HCT116 (cell line): ENCODE results near the gene ZNF536. TPM values are rescaled to one million over a fixed set of nuclear protein-coding genes. Genes with fewer than 3 reads are reported as not detected.

ENCODE experiments used
- ATAC-seq: fragments of 200-7000 bp; cut with Tn5 transposase; 2 replicates; pipeline ENCODE4 v1.9.1; 2020; ENCODE audit warnings: mild to moderate bottlenecking, moderate library complexity
- BruUV-seq: library from RNA; stranded (reverse); fragments of 400-500 nt; replicated peaks from 2 replicates; lab custom pipeline; 2021; lab: Mats Ljungman, UMichigan
- CTCF ChIA-PET: fragments of 300-600 bp; sonication (Branson Sonifier 250); formaldehyde crosslinking; loops from one replicate; lab custom pipeline; 2021; ENCODE audit warnings: antibody characterized with exemption; lab: Charles Lee
- POLR2A ChIA-PET: fragments of 300-600, 350-600 bp; sonication (Branson Sonifier 250); formaldehyde crosslinking; loops from one replicate; lab custom pipeline; 2021; ENCODE audit warnings: antibody characterized with exemption; lab: Charles Lee
- RAD21 ChIA-PET, 2 experiments: fragments of 300-600 bp; sonication (Branson Sonifier 250); formaldehyde crosslinking; loops; one replicate each; lab custom pipeline; 2023; ENCODE audit warnings: low total read pairs in 2 of 2; ENCODE audit not compliant: uncharacterized antibody in 2 of 2, unreplicated experiment in 2 of 2, low non-redundant PET in 1 of 2; lab: Charles Lee
- DNase-seq: peaks from one replicate; pipeline ENCODE4 v3.0.0-alpha.2; 2010; ENCODE audit warnings: low read depth, low spot score
- H2AFZ ChIP-seq: fragments of 200-600 bp; shearing (Covaris generic), sonication (generic); 2 replicates; pipeline ENCODE4 v1.6.1; 2017; ENCODE audit warnings: low read depth, mixed run types, mixed read lengths, antibody characterized with exemption, low read length; ENCODE audit not compliant: poor library complexity, severe bottlenecking
- H3K27ac ChIP-seq: 2 replicates; pipeline ENCODE4 v1.5.1; 2012; ENCODE audit warnings: low read depth, low read length
- H3K27me3 ChIP-seq: fragments of 200-600 bp; sonication (generic); 2 replicates; pipeline ENCODE4 v1.6.1; 2016; ENCODE audit warnings: mixed run types, low read length, mixed read lengths; ENCODE audit not compliant: insufficient read depth
- H3K36me3 ChIP-seq, 2 experiments: fragments of 200-500 bp in 1 of 2; fragments of 200-600 bp in 1 of 2; sonication (Bioruptor generic) in 1 of 2; sonication (generic) in 1 of 2; 2 replicates each; pipeline versions ENCODE4 v1.5.1 to v1.6.1; 2014 to 2016; ENCODE audit warnings: low read length in 2 of 2, inconsistent platforms in 1 of 2, mixed read lengths in 1 of 2, mixed run types in 1 of 2; ENCODE audit not compliant: insufficient read depth in 2 of 2, control insufficient read depth in 1 of 2
- H3K4me1 ChIP-seq, 2 experiments: fragments of 200-600 bp in 1 of 2; sonication (generic) in 1 of 2; 2 replicates each; pipeline versions ENCODE4 v1.5.1 to v1.6.1; 2012 to 2017; ENCODE audit warnings: low read length in 2 of 2, inconsistent platforms in 1 of 2, mild to moderate bottlenecking in 1 of 2, mixed read lengths in 1 of 2, mixed run types in 1 of 2, moderate library complexity in 1 of 2; ENCODE audit not compliant: insufficient read depth in 2 of 2, control insufficient read depth in 1 of 2
- H3K4me2 ChIP-seq: fragments of 200-600 bp; sonication (generic); 2 replicates; pipeline ENCODE4 v1.6.1; 2017; ENCODE audit warnings: mixed run types, low read length, mixed read lengths
- H3K4me3 ChIP-seq, 2 experiments: fragments of 200-600 bp in 1 of 2; sonication (generic) in 1 of 2; replicated peaks in 1 of 2; 2 replicates each; pipeline ENCODE4 v1.5.1; 2011 to 2016; ENCODE audit warnings: low read length in 2 of 2, control low read depth in 1 of 2, low read depth in 1 of 2, mild to moderate bottlenecking in 1 of 2, mixed read lengths in 1 of 2, mixed run types in 1 of 2
- H3K79me2 ChIP-seq: fragments of 200-600 bp; sonication (generic); 2 replicates; pipeline ENCODE4 v1.6.1; 2017; ENCODE audit warnings: mild to moderate bottlenecking, mixed run types, low read length, moderate library complexity, mixed read lengths; ENCODE audit not compliant: insufficient read depth
- H3K9ac ChIP-seq: fragments of 200-600 bp; sonication (generic); 2 replicates; pipeline ENCODE4 v1.6.1; 2016; ENCODE audit warnings: low read length, mixed read lengths
- H3K9me2 ChIP-seq: fragments of 200-600 bp; sonication (generic), shearing (Covaris generic); 2 replicates; pipeline ENCODE4 v1.6.1; 2017; ENCODE audit warnings: mixed run types, mild to moderate bottlenecking, moderate library complexity; ENCODE audit not compliant: insufficient read depth
- H3K9me3 ChIP-seq, 2 experiments: fragments of 200-500 bp in 1 of 2; fragments of 200-600 bp in 1 of 2; sonication (Bioruptor generic) in 1 of 2; sonication (generic) in 1 of 2; 2 replicates each; pipeline ENCODE4 v1.6.1; 2014 to 2017; ENCODE audit warnings: low read length in 2 of 2, mixed read lengths in 2 of 2, inconsistent platforms in 1 of 2, low read depth in 1 of 2, mild to moderate bottlenecking in 1 of 2, mixed run types in 1 of 2, moderate library complexity in 1 of 2; ENCODE audit not compliant: control insufficient read depth in 1 of 2, insufficient read depth in 1 of 2
- H4K20me1 ChIP-seq: fragments of 200-600 bp; sonication (generic), shearing (Covaris generic); 2 replicates; pipeline ENCODE4 v1.6.1; 2017; ENCODE audit warnings: mixed run types, mild to moderate bottlenecking, moderate library complexity; ENCODE audit not compliant: insufficient read depth
- CBX3 ChIP-seq: IDR thresholded peaks from 2 replicates; pipeline ENCODE4 v1.6.1; 2012; ENCODE audit warnings: low read depth
- EZH2 ChIP-seq: fragments of 200-600 bp; sonication (generic); IDR thresholded peaks from 2 replicates; pipeline ENCODE4 v1.6.1; 2017; ENCODE audit warnings: antibody characterized with exemption, mixed run types
- POLR2A ChIP-seq: IDR thresholded peaks from 2 replicates; pipeline ENCODE4 v1.7.0; 2011; ENCODE audit warnings: borderline replicate concordance; ENCODE audit not compliant: insufficient read depth, insufficient read length; ENCODE audit errors: extremely low read depth
- POLR2AphosphoS5 ChIP-seq: IDR thresholded peaks from 2 replicates; pipeline ENCODE4 v1.6.1; 2011; ENCODE audit warnings: mild to moderate bottlenecking, low read depth, low read length, moderate library complexity
- RAD21 ChIP-seq: IDR thresholded peaks from 2 replicates; pipeline ENCODE4 v1.6.1; 2012; ENCODE audit warnings: low read depth, mild to moderate bottlenecking
- SP1 ChIP-seq: IDR thresholded peaks from 2 replicates; pipeline ENCODE4 v1.6.1; 2012; ENCODE audit warnings: low read depth
- ZNF274 ChIP-seq: fragments of 200-500 bp; sonication (Bioruptor generic); IDR thresholded peaks from 2 replicates; pipeline ENCODE4 v1.6.1; 2014; ENCODE audit warnings: mild to moderate bottlenecking, low read depth, low read length, inconsistent platforms
- intact Hi-C: fragments of 100-400 bp; cut with micrococcal nuclease; formaldehyde crosslinking; loops from 2 replicates; pipeline ENCODE4 v1.10.0; 2022
- total RNA-seq: library from RNA; stranded (reverse); gene quantifications from one replicate; pipeline ENCODE4 v1.2.1, GENCODE V29; 2021; ENCODE audit not compliant: unreplicated experiment
- TF ChIP-seq, protein P1 (sequence below), 3 experiments: fragments of 200-600 bp in 1 of 3; sonication (generic) in 1 of 3; IDR thresholded peaks in 2 of 3; conservative IDR thresholded peaks in 1 of 3; 2 replicates each; pipeline ENCODE4 v1.5.1; 2012 to 2017; ENCODE audit warnings: low read depth in 2 of 3, low read length in 2 of 3, antibody characterized with exemption in 1 of 3, borderline replicate concordance in 1 of 3, control low read depth in 1 of 3, mild to moderate bottlenecking in 1 of 3, mixed read lengths in 1 of 3, mixed run types in 1 of 3, moderate library complexity in 1 of 3; ENCODE audit not compliant: insufficient read depth in 1 of 3
- TF ChIP-seq, protein P2 (sequence below): IDR thresholded peaks from 2 replicates; pipeline ENCODE4 v1.6.1; 2012; ENCODE audit warnings: low read depth
- TF ChIP-seq, protein P3 (sequence below): IDR thresholded peaks from 2 replicates; pipeline ENCODE4 v1.6.1; 2012
- TF ChIP-seq, protein P4 (sequence below): IDR thresholded peaks from 2 replicates; pipeline ENCODE4 v1.6.1; 2012

ZNF536 gene
- total RNA-seq, 1 experiment from 2014 or later, result not detected

DNA sequence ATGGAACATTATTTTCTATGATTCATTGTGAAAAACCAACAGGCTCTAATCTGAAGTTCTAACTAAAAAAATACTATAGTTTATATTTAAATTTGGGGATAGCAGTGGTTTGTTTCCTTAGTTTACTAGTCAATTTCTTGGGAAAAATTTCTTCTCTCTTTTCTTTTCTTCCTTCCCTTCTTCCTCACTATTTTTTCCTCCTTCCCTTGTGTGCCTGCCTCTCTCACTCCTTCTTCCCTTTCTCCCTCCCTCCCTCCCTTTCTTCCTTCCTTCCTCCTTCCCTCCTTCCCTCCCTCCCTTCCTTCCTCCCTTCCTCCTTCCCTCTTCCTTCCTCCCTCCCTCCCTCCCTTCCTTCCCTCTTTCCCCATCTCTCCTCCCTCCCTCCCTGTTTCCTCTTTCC is 226.5 kb downstream of the ZNF536 start (continued):
- no peak for TF ChIP-seq CBX3
- no peak for TF ChIP-seq POLR2A

DNA sequence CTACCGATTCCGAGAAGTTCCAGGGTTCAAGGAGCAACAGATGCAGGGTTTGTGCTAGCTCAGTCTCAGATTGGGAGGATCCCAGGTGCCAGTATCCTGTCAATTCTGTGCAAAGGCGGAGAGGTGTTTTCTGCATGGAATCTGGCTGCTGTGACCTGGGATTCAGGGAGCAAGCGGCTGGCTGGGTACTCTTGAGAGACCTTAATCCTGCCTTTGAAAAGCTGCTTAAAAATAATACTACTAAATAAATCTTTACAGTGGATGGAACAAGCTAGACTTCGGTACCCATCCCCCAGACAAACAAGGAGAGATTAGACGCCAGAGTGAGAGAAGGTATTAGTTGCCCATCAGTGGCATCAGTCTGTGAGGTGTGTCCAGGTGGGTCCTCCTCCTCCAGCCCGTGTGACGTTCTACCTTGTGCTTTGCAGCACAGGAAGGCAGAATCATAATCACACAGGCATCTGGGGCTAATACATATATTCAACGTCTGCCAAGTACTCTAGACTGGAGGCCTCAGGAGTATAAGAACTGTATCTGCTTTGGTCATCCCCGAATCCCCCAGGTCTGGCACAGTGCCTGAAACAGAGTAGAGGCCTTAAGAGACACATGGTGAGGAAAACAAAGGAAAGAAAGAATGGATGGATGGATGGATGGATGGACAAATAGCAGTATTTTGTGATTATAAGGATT is 230.6 kb downstream of the ZNF536 start:
- CTCF ChIA-PET, result no interaction called here
- POLR2A ChIA-PET, result no interaction called here
- H3K79me2 ChIP-seq, result no peaks in the 10 kb centered on the region
- ATAC-seq (no peak), DNase-seq (no peak)
- no peak overlapping the region for H3K9ac ChIP-seq
- intact Hi-C loops, result no loop called here
- no peaks in the 10 kb centered on the region for H4K20me1 ChIP-seq
- H3K36me3 ChIP-seq, result no peaks in the 10 kb centered on the region
- RAD21 ChIA-PET, result no interaction called here
- no peak overlapping the region for H3K4me3 ChIP-seq
- H2AFZ ChIP-seq, result no peak overlapping the region
- H3K4me2 ChIP-seq, result no peak overlapping the region
- H3K27ac ChIP-seq, result no peak overlapping the region
- TF ChIP-seq EZH2 (no peak), POLR2A (no peak), RAD21 (no peak), ZNF274 (no peak), SP1 (no peak), POLR2AphosphoS5 (no peak)
- TF ChIP-seq, protein P1, sequence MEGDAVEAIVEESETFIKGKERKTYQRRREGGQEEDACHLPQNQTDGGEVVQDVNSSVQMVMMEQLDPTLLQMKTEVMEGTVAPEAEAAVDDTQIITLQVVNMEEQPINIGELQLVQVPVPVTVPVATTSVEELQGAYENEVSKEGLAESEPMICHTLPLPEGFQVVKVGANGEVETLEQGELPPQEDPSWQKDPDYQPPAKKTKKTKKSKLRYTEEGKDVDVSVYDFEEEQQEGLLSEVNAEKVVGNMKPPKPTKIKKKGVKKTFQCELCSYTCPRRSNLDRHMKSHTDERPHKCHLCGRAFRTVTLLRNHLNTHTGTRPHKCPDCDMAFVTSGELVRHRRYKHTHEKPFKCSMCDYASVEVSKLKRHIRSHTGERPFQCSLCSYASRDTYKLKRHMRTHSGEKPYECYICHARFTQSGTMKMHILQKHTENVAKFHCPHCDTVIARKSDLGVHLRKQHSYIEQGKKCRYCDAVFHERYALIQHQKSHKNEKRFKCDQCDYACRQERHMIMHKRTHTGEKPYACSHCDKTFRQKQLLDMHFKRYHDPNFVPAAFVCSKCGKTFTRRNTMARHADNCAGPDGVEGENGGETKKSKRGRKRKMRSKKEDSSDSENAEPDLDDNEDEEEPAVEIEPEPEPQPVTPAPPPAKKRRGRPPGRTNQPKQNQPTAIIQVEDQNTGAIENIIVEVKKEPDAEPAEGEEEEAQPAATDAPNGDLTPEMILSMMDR (IDR thresholded peaks at IDR 0.05 in 2 of 3, conservative IDR thresholded peaks at IDR 0.05 in 1 of 3; ENCODE audit: borderline replicate concordance in 1 of 3, insufficient read depth in 1 of 3, low read depth in 2 of 3, low read length in 2 of 3), result no peak
- TF ChIP-seq, protein P2, sequence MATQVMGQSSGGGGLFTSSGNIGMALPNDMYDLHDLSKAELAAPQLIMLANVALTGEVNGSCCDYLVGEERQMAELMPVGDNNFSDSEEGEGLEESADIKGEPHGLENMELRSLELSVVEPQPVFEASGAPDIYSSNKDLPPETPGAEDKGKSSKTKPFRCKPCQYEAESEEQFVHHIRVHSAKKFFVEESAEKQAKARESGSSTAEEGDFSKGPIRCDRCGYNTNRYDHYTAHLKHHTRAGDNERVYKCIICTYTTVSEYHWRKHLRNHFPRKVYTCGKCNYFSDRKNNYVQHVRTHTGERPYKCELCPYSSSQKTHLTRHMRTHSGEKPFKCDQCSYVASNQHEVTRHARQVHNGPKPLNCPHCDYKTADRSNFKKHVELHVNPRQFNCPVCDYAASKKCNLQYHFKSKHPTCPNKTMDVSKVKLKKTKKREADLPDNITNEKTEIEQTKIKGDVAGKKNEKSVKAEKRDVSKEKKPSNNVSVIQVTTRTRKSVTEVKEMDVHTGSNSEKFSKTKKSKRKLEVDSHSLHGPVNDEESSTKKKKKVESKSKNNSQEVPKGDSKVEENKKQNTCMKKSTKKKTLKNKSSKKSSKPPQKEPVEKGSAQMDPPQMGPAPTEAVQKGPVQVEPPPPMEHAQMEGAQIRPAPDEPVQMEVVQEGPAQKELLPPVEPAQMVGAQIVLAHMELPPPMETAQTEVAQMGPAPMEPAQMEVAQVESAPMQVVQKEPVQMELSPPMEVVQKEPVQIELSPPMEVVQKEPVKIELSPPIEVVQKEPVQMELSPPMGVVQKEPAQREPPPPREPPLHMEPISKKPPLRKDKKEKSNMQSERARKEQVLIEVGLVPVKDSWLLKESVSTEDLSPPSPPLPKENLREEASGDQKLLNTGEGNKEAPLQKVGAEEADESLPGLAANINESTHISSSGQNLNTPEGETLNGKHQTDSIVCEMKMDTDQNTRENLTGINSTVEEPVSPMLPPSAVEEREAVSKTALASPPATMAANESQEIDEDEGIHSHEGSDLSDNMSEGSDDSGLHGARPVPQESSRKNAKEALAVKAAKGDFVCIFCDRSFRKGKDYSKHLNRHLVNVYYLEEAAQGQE, result no peak
- TF ChIP-seq, protein P3, sequence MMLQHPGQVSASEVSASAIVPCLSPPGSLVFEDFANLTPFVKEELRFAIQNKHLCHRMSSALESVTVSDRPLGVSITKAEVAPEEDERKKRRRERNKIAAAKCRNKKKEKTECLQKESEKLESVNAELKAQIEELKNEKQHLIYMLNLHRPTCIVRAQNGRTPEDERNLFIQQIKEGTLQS, result no peak
- TF ChIP-seq, protein P4, sequence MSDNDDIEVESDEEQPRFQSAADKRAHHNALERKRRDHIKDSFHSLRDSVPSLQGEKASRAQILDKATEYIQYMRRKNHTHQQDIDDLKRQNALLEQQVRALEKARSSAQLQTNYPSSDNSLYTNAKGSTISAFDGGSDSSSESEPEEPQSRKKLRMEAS, result no peak
- H3K4me1 ChIP-seq, result no peaks in the 10 kb centered on the region
- BruUV-seq, result no TSS peak
- no peaks in the 10 kb centered on the region for H3K27me3 ChIP-seq
- H3K9me2 ChIP-seq, result no peaks in the 10 kb centered on the region
- H3K9me3 ChIP-seq, result no peaks in the 10 kb centered on the region
